PC-9 (cell line): ENCODE data around the gene MYLK. TPM values are rescaled to one million over a fixed set of nuclear protein-coding genes. Genes with fewer than 3 reads are reported as not detected.

Source experiments
- BruUV-seq: library from RNA; stranded (reverse); fragments of 400-500 nt; replicated peaks from 2 replicates; lab custom pipeline; 2021; lab: Mats Ljungman, UMichigan
- CTCF ChIA-PET: fragments of 300-600 bp; sonication (Branson Sonifier 250); formaldehyde crosslinking; loops from one replicate; lab custom pipeline; 2022; ENCODE audit warnings: antibody characterized with exemption; lab: Charles Lee
- POLR2A ChIA-PET: fragments of 300-600 bp; sonication (Branson Sonifier 250); formaldehyde crosslinking; loops from one replicate; lab custom pipeline; 2022; ENCODE audit warnings: antibody characterized with exemption; ENCODE audit not compliant: unreplicated experiment; lab: Charles Lee
- DNase-seq, 2 experiments: peaks; one replicate each; pipeline versions ENCODE4 v3.0.0 to v3.0.0-alpha.2; 2015 to 2022; ENCODE audit warnings: mixed read lengths in 1 of 2
- H2AFZ ChIP-seq: fragments of 200-600 bp; sonication (generic); 2 replicates; pipeline ENCODE4 v1.8.1; 2017; ENCODE audit warnings: antibody characterized with exemption
- H3F3A ChIP-seq: fragments of 200-600 bp; sonication (generic); 2 replicates; pipeline ENCODE4 v1.8.1; 2017; ENCODE audit warnings: antibody characterized with exemption, mild to moderate bottlenecking, low read depth; ENCODE audit not compliant: insufficient read depth
- H3K27ac ChIP-seq: fragments of 200-600 bp; sonication (generic); 2 replicates; pipeline ENCODE4 v1.6.1; 2016; ENCODE audit warnings: mixed run types
- H3K27me3 ChIP-seq: fragments of 200-600 bp; sonication (generic); 2 replicates; pipeline ENCODE4 v1.6.1; 2016; ENCODE audit warnings: low read depth, mixed run types; ENCODE audit not compliant: insufficient read depth
- H3K36me3 ChIP-seq: fragments of 200-600 bp; sonication (generic); 2 replicates; pipeline ENCODE4 v1.6.1; 2016; ENCODE audit warnings: low read depth, mixed run types
- H3K4me1 ChIP-seq: fragments of 200-600 bp; sonication (generic); replicated peaks from 2 replicates; pipeline ENCODE4 v1.6.1; 2016; ENCODE audit warnings: mixed run types; ENCODE audit not compliant: insufficient read depth
- H3K4me2 ChIP-seq: fragments of 200-600 bp; sonication (generic); 2 replicates; pipeline ENCODE4 v1.6.1; 2017; ENCODE audit warnings: mixed run types
- H3K4me3 ChIP-seq: fragments of 200-600 bp; sonication (generic); 2 replicates; pipeline ENCODE4 v1.6.1; 2016; ENCODE audit warnings: mixed run types
- H3K79me2 ChIP-seq: fragments of 200-600 bp; sonication (generic); 2 replicates; pipeline ENCODE4 v1.6.1; 2017; ENCODE audit warnings: low read depth, mixed run types
- H3K9me2 ChIP-seq: fragments of 200-600 bp; sonication (generic); 2 replicates; pipeline ENCODE4 v1.8.1; 2017; ENCODE audit warnings: mild to moderate bottlenecking; ENCODE audit not compliant: insufficient read depth
- H3K9me3 ChIP-seq: fragments of 200-600 bp; sonication (generic); 2 replicates; pipeline ENCODE4 v1.8.1; 2016; ENCODE audit warnings: low read depth; ENCODE audit not compliant: insufficient read depth
- H4K20me1 ChIP-seq: fragments of 200-600 bp; sonication (generic); 2 replicates; pipeline ENCODE4 v1.8.1; 2017; ENCODE audit not compliant: insufficient read depth
- EZH2 ChIP-seq: fragments of 200-600 bp; sonication (generic); IDR thresholded peaks from 2 replicates; pipeline ENCODE4 v1.8.0; 2017; ENCODE audit warnings: antibody characterized with exemption, low read depth
- intact Hi-C: fragments of 100-400 bp; cut with micrococcal nuclease; formaldehyde crosslinking; loops from one replicate; pipeline ENCODE4 v1.10.0; 2022; ENCODE audit not compliant: unreplicated experiment
- total RNA-seq: library from RNA; stranded (reverse); gene quantifications from 2 replicates; pipeline ENCODE4 v1.2.3, GENCODE V29; 2021
- TF ChIP-seq, protein P1 (sequence below): fragments of 200-600 bp; sonication (generic); conservative IDR thresholded peaks from 2 replicates; pipeline ENCODE4 v1.6.1; 2017; ENCODE audit warnings: mixed run types, antibody characterized with exemption, mild to moderate bottlenecking, moderate library complexity

Gene MYLK
- total RNA-seq, 1 experiment from 2014 or later = 0.72 TPM

DNA sequence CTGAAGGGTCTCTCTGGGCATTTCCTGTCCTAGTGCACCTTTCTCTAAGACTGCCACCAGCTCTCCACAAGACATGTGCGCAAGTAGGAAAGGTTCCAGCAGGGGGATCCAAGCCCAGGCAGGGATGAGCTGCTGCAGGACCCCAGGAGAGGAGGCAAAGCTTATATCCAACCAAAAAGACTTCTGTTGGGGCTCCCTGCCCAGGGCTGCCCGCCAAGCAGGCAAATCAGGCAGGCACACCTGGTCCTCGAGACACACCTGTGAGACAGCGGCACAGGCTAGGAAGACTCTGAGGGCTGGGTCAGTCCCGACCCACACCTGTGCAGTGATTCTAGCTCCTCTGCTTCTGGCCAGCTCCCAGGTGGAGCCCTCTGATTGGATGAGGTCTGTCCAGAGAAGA lies 80.6 kb downstream of the MYLK start:
- Histone ChIP-seq H3K79me2 (no peaks in the 10 kb centered on the region), H4K20me1 (no peaks in the 10 kb centered on the region), H3K36me3 (no peaks in the 10 kb centered on the region), H3F3A (peaks cover 10% of the 10 kb centered on the region; the same call in 1 of the 2 replicates), H3K4me3 (no peak overlapping the region), H3K9me3 (no peaks in the 10 kb centered on the region), H3K9me2 (no peaks in the 10 kb centered on the region), H3K27ac (no peak overlapping the region), H3K4me2 (no peak overlapping the region), H3K27me3 (no peaks in the 10 kb centered on the region), H3K4me1 (peaks cover 11% of the 10 kb centered on the region), H2AFZ (no peak overlapping the region)
- CTCF ChIA-PET = no interaction called here
- no TSS peak for BruUV-seq
- DNase-seq = no peak
- POLR2A ChIA-PET = no interaction called here
- intact Hi-C loops = no loop called here
- TF ChIP-seq, protein P1, sequence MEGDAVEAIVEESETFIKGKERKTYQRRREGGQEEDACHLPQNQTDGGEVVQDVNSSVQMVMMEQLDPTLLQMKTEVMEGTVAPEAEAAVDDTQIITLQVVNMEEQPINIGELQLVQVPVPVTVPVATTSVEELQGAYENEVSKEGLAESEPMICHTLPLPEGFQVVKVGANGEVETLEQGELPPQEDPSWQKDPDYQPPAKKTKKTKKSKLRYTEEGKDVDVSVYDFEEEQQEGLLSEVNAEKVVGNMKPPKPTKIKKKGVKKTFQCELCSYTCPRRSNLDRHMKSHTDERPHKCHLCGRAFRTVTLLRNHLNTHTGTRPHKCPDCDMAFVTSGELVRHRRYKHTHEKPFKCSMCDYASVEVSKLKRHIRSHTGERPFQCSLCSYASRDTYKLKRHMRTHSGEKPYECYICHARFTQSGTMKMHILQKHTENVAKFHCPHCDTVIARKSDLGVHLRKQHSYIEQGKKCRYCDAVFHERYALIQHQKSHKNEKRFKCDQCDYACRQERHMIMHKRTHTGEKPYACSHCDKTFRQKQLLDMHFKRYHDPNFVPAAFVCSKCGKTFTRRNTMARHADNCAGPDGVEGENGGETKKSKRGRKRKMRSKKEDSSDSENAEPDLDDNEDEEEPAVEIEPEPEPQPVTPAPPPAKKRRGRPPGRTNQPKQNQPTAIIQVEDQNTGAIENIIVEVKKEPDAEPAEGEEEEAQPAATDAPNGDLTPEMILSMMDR = no peak
- no peak for TF ChIP-seq EZH2

DNA sequence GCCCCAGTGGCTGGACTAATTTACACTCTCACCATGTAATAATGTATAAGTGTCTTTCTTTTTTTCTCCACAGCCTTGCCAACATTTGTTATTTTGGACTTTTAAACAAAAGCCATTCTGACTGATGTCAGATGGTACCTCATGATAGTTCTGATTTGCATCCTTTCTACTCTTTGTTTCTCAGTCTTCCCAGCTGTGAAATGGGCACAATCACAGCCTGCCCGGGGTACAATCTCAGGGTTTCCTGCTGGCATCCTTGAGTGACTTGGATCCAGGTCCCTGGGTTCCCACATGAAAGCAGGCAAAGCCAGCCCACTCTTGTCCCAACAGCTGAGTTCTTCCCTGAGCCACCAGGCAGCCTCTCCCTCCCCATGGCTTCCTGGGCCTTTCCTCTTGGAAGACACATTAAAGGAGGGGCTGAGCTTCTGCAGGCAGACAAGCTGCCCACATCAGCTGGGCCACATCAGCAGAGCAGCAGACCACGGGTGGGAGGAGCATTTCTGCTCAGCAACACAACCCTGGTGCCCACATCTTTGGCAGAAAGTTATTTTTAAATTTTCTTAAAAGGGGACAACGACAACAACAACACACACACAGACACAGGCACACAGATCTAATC lies 82.0 kb downstream of the MYLK start:
- Histone ChIP-seq H3K9me3 (no peaks in the 10 kb centered on the region), H2AFZ (no peak overlapping the region), H3K9me2 (no peaks in the 10 kb centered on the region), H4K20me1 (no peaks in the 10 kb centered on the region), H3K79me2 (no peaks in the 10 kb centered on the region), H3K27me3 (no peaks in the 10 kb centered on the region), H3K4me2 (no peak overlapping the region), H3K4me1 (no peaks in the 10 kb centered on the region), H3K27ac (no peak overlapping the region), H3K36me3 (no peaks in the 10 kb centered on the region), H3K4me3 (no peak overlapping the region), H3F3A (peaks cover under 1% of the 10 kb centered on the region; the same call in 1 of the 2 replicates)
- intact Hi-C loops = no loop called here
- CTCF ChIA-PET = no interaction called here
- no peak for DNase-seq
- POLR2A ChIA-PET = no interaction called here
- BruUV-seq = no TSS peak
- TF ChIP-seq EZH2 = no peak
- TF ChIP-seq, protein P1 = no peak

DNA sequence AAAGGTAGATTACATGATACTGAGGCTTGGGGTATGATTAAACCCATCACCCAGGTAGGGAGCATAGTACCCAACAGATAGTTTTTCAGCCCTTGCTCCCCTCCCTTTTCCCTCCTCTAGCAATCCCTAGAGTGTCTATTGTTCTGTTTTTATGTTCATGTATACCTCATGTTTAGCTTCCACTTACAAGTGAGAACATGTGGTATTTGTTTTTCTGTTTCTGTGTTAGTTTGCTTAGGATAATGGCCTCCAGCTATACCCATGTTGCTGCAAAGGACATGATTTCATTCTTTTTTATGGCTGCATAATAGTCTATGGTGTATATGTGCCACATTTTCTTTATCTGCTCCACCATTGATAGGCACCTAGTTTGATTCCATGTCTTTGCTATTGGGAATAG lies 82.7 kb downstream of the MYLK start:
- no peaks in the 10 kb centered on the region for H3K9me3 ChIP-seq
- H3K27ac ChIP-seq = no peak overlapping the region
- H3K36me3 ChIP-seq = no peaks in the 10 kb centered on the region
- intact Hi-C loops = no loop called here
- H3K79me2 ChIP-seq = no peaks in the 10 kb centered on the region
- DNase-seq = no peak
- no peak overlapping the region for H2AFZ ChIP-seq
- no peaks in the 10 kb centered on the region for H3F3A ChIP-seq
- H3K27me3 ChIP-seq = no peaks in the 10 kb centered on the region
- CTCF ChIA-PET = no interaction called here
- H3K4me3 ChIP-seq = no peak overlapping the region
- POLR2A ChIA-PET = no interaction called here
- no TSS peak for BruUV-seq
- no peaks in the 10 kb centered on the region for H4K20me1 ChIP-seq
- H3K9me2 ChIP-seq = no peaks in the 10 kb centered on the region
- no peaks in the 10 kb centered on the region for H3K4me1 ChIP-seq
- H3K4me2 ChIP-seq = no peak overlapping the region
- TF ChIP-seq EZH2 = no peak
- TF ChIP-seq, protein P1 = no peak
